Fibroblast of lung (primary cell): ENCODE data around the gene OTOP2.

Experiments used
- CTCF ChIP-seq, 2 donors: IDR thresholded peaks in 1 of 2; conservative IDR thresholded peaks in 1 of 2; 1 replicate in 1 of 2; 2 replicates in 1 of 2; pipeline ENCODE4 v1.5.1; 2011 to 2012; ENCODE audit warnings: low read length in 2 of 2, control low read depth in 1 of 2, inconsistent platforms in 1 of 2, low read depth in 1 of 2, mild to moderate bottlenecking in 1 of 2
- EZH2 ChIP-seq: IDR thresholded peaks from 2 replicates; pipeline ENCODE4 v1.5.1; 2012; ENCODE audit warnings: low read length, control low read depth, mild to moderate bottlenecking; ENCODE audit errors: missing control alignments

- TF ChIP-seq CTCF (conservative IDR thresholded peaks at IDR 0.05 in 1 of 2, IDR thresholded peaks at IDR 0.05 in 1 of 2; ENCODE audit: low read depth in 1 of 2, low read length in 2 of 2) (no peak), EZH2 (peak; percentile 80)
These were observed 48.9 kb downstream of the OTOP2 start for GRCh38 chr17:74972973-74973328.
